Glutamatergic neuron (in vitro differentiated cells): ENCODE data around the gene TPK1. TPM values are rescaled to one million over a fixed set of nuclear protein-coding genes. Genes with fewer than 3 reads are reported as not detected.

Source experiments
- DNase-seq: peaks from one replicate; pipeline ENCODE4 v3.0.0; 2022
- H3K27ac Mint-ChIP-seq: one replicate; pipeline ENCODE4 v1.8.0; 2020; ENCODE audit warnings: mild to moderate bottlenecking, mixed read lengths, inconsistent platforms; ENCODE audit not compliant: unreplicated experiment
- H3K27me3 Mint-ChIP-seq: one replicate; pipeline ENCODE4 v1.8.0; 2020; ENCODE audit warnings: mild to moderate bottlenecking, moderate library complexity, mixed read lengths, inconsistent platforms; ENCODE audit not compliant: unreplicated experiment
- H3K36me3 Mint-ChIP-seq: one replicate; pipeline ENCODE4 v1.8.0; 2020; ENCODE audit warnings: mild to moderate bottlenecking, mixed read lengths, inconsistent platforms; ENCODE audit not compliant: unreplicated experiment
- H3K4me1 Mint-ChIP-seq: one replicate; pipeline ENCODE4 v1.8.0; 2020; ENCODE audit warnings: mild to moderate bottlenecking, low read depth, mixed read lengths, inconsistent platforms; ENCODE audit not compliant: unreplicated experiment
- H3K4me3 Mint-ChIP-seq: one replicate; pipeline ENCODE4 v1.8.0; 2020; ENCODE audit warnings: mild to moderate bottlenecking, mixed read lengths, inconsistent platforms; ENCODE audit not compliant: unreplicated experiment
- H3K9me3 Mint-ChIP-seq: one replicate; pipeline ENCODE4 v1.8.0; 2020; ENCODE audit warnings: mild to moderate bottlenecking, moderate library complexity, mixed read lengths, inconsistent platforms; ENCODE audit not compliant: unreplicated experiment
- total RNA-seq: library from RNA; stranded (reverse); fragmentation: NEBNext Ultra II Directional; extraction: Animal tissue kit (Norgen Biotek cat#: 25700); gene quantifications from one replicate; pipeline ENCODE4 v1.2.1, GENCODE V29; 2021; ENCODE audit not compliant: unreplicated experiment
- TF ChIP-seq, protein P1 (sequence below): fragments of 200-600 bp; sonication (generic); IDR thresholded peaks from one replicate; pipeline ENCODE4 v1.5.0; 2021; ENCODE audit not compliant: partially characterized antibody, unreplicated experiment

The TPK1 gene
- total RNA-seq, 1 donor from 2014 or later, result 2.6 TPM

DNA sequence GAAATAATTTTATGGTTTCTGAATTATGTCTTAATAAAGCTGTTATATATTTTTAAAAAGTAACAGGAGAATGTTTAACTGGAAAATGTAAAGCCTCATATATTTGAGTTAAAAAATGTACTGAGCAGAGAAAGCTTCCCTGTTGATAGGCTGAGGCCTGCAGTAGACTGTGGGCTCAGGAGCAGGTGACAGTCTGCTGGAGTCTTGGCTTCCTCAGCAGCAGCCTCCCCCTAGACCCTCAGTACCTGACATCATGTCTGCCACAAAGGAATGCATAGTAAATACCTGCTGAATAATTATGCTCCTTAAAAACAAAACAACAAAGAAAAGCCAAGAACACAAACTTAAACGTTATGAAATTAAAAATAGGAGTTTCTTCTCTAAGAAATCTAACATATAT lies 358.5 kb downstream of the TPK1 start:
- TF ChIP-seq, protein P1, sequence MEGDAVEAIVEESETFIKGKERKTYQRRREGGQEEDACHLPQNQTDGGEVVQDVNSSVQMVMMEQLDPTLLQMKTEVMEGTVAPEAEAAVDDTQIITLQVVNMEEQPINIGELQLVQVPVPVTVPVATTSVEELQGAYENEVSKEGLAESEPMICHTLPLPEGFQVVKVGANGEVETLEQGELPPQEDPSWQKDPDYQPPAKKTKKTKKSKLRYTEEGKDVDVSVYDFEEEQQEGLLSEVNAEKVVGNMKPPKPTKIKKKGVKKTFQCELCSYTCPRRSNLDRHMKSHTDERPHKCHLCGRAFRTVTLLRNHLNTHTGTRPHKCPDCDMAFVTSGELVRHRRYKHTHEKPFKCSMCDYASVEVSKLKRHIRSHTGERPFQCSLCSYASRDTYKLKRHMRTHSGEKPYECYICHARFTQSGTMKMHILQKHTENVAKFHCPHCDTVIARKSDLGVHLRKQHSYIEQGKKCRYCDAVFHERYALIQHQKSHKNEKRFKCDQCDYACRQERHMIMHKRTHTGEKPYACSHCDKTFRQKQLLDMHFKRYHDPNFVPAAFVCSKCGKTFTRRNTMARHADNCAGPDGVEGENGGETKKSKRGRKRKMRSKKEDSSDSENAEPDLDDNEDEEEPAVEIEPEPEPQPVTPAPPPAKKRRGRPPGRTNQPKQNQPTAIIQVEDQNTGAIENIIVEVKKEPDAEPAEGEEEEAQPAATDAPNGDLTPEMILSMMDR, result no peak
- Mint-ChIP-seq H3K36me3 (no peaks in the 10 kb centered on the region), H3K27ac (no peak overlapping the region), H3K4me3 (no peak overlapping the region), H3K4me1 (peaks cover 3% of the 10 kb centered on the region), H3K9me3 (peaks cover 1% of the 10 kb centered on the region), H3K27me3 (no peaks in the 10 kb centered on the region)
- no peak for DNase-seq

DNA sequence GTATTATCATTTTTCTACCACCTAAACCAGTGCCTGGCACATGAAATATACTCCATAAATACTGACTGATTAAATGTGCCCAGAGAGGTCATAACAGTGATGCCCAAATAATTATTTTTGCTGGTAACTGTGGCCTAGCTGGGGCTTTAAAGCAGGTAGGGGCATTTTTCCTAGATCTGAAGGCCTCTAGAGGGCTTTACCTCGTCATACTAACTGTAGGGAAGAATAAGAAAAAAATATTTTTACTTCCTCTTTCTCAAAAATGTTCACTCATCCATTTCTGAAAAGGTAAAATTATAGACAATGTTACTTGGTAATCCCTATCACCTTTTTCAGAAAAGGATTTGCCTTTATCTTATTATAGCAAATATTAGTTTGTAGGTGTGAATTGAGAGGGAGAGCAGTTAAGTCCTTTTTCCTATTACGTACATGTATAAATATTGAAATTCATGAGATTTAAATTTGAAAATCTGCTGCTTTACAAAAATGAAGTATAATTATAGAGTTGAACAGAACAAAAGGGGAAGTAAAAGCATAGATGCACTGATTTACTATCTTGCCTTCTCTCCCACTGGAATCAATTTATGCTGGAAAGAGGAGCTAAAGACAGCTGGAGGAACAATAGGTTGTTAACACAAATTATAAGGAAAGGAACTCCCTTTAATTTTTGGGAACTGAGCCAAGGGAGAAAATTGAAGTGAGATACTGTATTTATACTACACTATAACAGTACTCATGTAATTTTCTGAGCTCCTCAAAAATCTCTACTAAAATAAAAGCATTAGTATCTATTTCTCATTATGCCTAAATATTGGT lies 360.8 kb downstream of the TPK1 start:
- Mint-ChIP-seq H3K27me3 (no peaks in the 10 kb centered on the region), H3K4me1 (peaks cover 3% of the 10 kb centered on the region), H3K27ac (no peak overlapping the region), H3K9me3 (no peaks in the 10 kb centered on the region), H3K4me3 (no peak overlapping the region), H3K36me3 (no peaks in the 10 kb centered on the region)
- TF ChIP-seq, protein P1, result no peak
- no peak for DNase-seq

DNA sequence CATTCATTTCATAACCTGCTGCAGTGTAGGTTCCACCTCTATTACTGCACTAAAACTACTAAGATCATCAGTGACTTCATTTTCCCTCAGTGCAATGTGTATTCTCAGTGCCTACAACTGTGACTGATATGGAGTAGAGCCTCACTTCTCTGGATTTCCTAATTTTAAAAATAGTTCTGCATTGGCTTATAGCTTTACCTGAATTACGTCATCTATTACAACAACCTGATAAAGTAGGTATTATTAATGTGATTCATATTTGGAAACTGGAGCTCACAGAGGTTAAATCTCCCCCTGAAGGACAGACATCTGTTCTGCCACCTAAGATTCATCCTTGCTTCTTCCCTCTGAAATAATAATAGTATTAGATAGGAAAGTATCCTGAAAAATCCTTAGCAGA lies 361.5 kb downstream of the TPK1 start:
- Mint-ChIP-seq H3K36me3 (no peaks in the 10 kb centered on the region), H3K27ac (no peak overlapping the region)

DNA sequence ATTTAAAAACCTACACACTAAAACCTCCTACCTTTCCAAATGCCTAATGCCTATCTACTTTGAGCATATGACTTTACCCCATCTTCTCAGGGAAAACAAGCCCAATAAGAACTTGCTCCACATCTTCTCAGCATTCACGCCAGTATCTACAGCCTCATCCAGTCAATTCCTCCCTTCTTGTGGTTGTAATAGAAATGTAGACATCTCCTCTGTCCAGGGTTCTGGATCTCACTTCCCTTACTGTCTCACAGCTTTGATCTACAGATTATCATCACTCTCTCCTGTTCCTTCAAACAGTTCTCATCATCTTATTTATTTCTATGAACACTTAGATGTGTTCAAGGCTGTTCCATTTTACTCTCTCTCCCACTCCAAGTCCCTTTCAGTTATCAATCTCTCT lies 361.9 kb downstream of the TPK1 start:
- Mint-ChIP-seq H3K9me3 (no peaks in the 10 kb centered on the region), H3K27ac (no peak overlapping the region), H3K4me3 (no peak overlapping the region), H3K4me1 (peaks cover 3% of the 10 kb centered on the region), H3K36me3 (no peaks in the 10 kb centered on the region), H3K27me3 (no peaks in the 10 kb centered on the region)
- no peak for DNase-seq
- TF ChIP-seq, protein P1, result no peak

More for the DNA sequence above, 361.5 kb downstream of the TPK1 start:
- peaks cover 3% of the 10 kb centered on the region for H3K4me1 Mint-ChIP-seq
- no peaks in the 10 kb centered on the region for H3K27me3 Mint-ChIP-seq
- no peak overlapping the region for H3K4me3 Mint-ChIP-seq
- DNase-seq, result no peak
- no peaks in the 10 kb centered on the region for H3K9me3 Mint-ChIP-seq
- TF ChIP-seq, protein P1, result no peak

DNA sequence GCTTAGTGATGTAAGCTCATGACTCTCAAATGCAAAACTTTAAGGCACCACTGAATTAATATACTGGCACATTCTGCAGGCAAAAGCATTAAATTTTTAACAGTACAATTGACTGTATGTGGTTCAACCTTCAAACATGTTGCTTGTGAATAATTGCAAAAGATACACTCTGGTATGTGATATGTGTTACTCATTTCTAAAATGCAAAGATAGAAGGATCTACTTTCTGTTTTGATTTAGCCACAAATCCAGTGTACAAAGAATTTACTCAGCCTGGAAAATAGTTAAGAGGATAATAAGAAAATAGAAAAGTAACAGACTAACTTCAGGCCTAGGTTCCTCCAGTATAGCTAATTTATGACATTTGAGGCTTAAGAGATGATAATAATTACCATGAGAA lies 365.8 kb downstream of the TPK1 start:
- Mint-ChIP-seq H3K4me1 (peaks cover under 1% of the 10 kb centered on the region), H3K9me3 (no peaks in the 10 kb centered on the region), H3K4me3 (no peak overlapping the region), H3K27ac (no peak overlapping the region), H3K27me3 (no peaks in the 10 kb centered on the region), H3K36me3 (no peaks in the 10 kb centered on the region)
- no peak for DNase-seq
- TF ChIP-seq, protein P1, result no peak
